Epidermal melanocyte (primary cell): ENCODE data around the gene C2orf81.
A peak's percentile ranks its signal among the peaks of the same experiment; 100 is the strongest.
"Not testable (repeated sequence)": the region's sequence is repeated elsewhere in the genome, so short reads cannot be mapped to it uniquely, and the experiment has no call there.

Experiments used
- DNase-seq: peaks from one replicate; pipeline ENCODE4 v3.0.0; 2011; ENCODE audit warnings: low spot score; ENCODE audit not compliant: insufficient read length

The C2orf81 gene

DNA sequence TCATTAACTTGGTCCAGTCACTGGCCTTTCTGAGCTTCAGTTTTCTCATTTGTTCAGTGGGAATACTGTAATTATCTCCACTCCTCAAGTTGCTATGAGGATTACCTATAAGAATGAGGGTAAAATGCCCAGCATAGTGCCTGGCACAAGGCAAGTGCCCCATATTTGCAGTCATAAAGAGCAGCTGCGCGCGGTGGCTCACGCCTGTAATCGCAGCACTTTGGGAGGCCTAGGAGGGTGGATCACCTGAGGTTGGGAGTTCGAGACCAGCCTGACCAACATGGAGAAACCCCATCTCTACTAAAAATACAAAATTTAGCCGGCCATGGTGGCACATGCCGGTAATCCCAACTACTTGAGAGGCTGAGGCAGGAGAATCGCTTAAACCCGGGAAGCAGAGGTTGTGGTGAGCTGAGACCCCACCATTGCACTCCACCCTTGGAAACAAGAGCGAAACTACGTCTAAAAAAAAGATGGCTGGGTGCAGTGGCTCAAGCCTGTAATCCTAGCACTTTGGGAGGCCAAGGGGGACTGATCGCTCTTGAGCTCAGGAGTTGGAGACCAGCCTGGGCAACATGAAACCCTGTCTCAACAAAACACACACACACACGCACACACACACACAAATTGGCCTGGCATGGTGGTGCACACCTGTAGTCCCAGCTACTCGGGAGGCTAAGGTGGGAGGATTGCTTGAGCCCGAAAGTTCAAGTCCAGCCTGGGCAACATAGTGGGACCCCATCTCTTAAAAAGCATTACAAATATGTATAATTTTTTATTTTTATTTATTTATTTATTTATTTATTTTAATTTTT lies 21.3 kb upstream of the C2orf81 start:
- not testable (repeated sequence) for DNase-seq

DNA sequence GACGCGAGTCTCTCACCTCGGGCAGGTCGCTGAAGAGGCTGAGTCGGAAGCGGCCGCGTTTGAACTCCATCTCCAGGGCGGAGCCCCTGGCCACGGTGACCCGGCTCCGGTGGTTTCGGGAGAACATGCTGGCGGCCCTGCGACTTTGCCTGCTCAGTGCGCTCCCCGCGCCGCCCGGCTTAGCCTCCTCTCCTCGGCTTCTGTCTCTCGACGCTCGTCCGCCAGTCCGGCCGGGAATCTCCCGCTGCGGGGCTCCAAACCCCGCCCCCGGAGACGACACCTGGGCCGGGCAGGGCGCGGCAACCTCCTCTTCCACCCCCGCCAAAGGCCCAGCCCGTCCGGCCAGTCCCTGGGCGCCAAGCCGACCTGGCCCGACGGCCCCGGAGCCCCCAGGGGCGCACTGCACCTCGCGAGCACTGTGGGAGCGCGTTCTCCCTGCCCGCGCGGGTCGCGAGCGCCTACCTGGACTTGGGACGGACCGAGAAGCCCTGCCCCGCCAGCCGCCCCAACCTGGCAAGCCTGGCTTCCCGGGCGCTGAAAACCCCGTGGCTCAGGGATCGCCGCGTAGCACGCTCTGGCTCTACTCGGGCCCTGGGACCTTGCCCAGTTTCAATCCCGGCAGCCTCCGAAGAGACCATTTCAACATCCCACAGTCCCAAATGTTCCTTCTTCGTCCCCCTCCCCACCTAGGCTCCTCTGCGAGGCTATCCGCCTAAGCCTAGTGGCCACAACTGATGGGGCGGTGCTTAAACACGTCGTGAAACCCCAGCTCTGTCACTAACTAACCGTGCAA lies 20.5 kb upstream of the C2orf81 start, which contains the start of gene RTKN:
Gene RTKN (minus strand): TSS at position 248 of the 793 bp plus-strand sequence. CDS start 121 bp downstream, at position 127.
- no peak for DNase-seq

DNA sequence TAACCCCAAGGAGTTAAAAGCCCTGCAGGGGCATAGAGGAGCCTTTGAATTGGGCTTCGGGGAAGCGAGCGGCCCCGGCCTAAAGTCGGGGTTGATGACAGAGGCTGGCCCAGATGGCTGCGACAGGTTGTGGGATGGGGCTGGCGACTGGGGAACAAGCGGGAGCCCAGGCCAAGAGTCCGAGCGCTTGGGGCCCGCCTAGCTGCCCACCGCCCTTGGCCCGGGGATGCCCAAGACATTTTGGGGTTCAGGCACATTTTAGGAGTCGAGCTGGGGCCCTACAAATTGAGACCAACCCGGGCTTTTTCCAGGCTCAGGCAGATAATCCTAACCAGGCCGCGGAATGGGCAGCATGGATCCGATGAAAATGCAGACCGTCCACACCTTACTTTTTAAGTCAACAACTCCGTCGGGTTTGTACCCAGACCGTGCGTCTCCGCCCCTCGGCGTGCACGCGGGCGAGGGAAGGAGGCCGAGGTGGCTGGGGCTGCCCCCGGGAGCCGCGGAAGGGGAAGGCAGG lies 19.8 kb upstream of the C2orf81 start:
- no peak for DNase-seq

DNA sequence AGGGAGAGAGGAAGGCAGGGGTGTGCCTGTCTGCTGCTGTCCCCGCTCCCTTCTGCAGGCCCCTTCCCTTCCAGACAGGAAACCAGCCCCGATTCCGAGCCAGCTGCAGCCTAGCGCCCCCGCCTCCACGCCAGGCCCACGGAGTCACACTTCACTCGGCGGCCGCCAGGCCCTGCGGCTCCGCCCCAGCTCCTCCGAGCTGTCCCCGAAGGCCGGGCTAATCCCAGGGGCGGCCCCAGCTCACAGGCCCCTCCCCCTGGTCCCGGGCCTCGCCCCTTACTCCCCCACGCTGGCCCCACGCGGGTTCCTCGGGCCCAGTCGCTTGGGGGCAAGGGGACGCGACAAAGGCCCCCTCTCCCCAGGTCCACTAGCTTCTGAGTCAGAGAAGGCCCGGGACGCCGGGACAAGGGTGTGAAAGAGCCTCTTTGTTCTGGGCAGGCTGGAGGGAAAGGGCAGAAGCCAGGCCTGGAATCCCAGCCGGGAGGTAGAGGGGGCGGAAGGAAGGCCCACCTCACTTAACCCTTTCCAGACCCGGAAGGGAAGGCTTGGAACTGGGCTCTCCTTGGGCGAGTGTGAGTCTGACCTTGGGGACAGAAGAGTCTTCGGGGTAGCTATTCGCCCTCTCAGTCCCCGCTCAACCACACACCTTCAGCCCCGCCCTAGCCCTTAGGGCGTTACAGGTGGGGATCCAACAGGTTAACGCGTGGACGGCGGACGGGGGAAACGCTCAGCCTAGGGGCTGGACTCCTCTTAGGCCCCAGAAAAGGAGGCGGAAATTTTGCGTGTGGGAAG lies 19.2 kb upstream of the C2orf81 start:
- peak; percentile 99 for DNase-seq

DNA sequence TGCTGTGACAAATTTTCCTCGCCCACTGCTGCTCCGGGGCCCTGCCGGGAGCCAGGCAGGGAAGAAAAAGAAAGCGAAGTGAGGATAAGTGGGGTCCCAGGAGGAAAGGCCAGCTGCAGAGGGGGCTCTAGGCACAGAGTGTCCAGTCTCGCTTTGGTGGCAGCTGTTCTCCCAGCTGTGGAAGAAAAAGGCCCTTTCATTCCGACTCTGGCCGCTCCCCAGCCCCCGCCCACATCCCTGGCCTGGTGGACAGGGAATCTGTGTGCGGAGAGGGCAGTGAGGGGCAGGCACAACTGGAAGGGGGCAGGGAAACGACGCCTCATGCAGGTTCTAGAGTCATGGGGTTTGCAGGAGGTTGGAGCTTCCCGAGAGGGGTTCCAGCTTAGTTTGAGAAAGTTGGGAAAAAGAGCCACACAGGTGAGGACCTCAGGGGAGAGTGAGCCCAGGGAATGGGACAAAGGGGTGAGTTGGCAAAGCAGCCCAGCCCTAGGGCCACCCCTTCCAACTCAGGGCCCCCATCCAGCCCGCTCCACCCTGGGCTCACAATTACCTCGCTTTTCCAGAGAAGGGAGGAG lies 18.5 kb upstream of the C2orf81 start:
- DNase-seq = peak; percentile 90

DNA sequence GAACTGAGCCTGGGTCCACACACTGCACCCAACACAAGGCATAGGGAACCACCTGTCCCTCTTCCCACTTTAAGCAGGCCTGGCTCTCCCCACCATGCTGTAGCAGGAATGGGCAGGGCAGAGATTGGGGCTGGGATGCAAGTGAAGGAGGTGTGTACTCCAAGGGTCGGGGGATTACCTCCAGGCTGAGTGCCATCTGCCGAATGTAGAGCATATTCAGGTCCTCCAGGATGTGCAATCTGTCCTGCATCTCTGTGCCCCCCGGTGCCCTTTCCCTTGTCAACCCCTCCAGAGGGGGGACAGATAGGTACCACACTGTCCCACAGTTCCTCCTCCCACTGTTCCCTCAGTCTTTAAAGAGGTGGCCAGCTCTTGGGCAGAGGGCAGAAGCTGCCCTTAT lies 18.0 kb upstream of the C2orf81 start:
- DNase-seq = no peak

DNA sequence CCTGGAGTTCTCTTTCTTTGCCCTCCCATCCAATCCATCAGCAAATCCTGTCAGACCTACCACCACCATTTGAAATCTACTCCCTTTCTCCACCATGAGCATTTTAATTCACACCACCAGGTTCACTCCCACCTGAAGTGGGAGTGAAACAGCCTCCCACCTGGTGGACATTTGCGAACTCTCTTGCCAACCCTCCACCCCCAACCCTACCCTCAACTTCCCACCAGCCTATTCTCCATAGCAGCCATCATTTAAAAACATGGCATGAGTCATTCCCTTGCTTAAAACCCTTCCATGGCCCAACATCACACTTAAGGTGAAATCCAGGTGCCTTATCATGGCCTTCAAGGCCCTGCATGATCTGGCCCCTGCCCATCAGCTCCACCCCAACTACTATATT lies 16.8 kb upstream of the C2orf81 start:
- DNase-seq = no peak

DNA sequence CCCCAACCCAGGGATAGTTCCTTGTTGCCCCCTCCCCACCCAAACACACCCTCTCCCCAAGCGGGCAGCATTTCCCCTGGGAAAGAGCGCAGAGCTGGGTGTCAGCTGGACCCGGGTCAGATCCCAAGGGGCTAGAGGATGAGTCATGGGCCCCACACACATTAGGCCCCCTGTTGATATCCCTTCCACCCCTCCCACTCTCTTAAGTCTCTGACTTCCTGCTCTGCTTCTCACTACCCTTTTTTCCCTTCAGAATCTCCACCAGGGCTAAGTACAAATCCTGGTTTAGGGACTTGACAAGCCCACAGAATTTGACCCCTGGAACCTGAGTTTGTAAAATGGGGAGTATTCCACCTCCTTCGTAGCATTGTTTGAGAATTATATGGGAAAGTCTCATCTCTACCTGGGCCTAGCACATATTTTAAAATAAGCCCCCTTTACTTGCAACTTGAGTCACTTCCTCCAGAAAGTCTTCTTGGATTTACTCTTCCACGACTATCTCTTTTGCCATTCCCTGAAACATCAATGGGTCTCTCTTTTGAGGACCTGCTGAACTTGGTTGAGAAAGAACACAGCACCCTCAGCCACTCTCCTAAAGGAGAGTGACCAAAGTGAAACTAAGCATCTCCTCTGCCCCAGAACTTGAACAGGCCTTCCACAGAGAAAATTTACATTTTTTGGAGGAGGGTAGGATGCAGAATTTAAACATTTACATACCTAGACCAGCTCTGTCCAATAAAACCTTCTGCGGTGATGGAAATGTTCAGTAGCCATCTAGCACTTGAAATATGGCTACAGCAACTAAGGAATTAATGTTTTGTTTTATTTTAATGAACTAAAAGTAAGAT lies 15.7 kb upstream of the C2orf81 start:
- peak; percentile 16 for DNase-seq

DNA sequence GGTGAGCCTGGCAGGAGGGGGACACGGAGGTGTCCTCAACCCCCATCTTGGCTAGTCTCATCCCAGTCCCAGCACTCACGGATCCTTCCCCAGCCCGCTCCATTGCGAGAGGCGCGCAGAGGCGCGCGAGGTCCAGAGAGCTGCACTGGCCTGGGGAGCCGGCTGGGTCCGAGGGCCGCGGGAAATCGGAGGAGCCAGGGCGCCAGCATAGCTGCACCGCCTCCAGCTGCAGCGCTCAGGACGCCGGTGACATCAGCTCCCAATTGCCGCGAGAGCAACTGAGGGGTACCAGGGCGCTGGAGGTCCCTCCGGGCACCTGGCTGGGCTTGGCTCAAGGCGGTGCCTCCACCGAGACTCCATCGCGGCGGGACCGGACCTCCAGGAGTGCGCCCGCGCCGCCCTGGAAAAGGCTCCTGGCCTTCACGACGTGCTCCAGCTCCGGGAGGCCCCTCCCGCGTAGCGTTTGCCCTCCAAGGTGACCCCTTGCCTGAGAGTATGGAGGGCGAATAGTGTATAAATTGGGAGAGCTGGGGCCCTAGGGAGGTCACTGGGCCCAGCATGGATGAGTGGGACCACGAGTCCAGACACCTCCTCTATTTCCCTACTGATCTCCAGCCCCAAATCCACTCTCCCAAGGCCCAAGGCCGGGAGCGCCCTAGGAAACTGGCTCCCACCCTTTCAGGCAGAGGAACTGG lies 14.8 kb upstream of the C2orf81 start:
- no peak for DNase-seq

DNA sequence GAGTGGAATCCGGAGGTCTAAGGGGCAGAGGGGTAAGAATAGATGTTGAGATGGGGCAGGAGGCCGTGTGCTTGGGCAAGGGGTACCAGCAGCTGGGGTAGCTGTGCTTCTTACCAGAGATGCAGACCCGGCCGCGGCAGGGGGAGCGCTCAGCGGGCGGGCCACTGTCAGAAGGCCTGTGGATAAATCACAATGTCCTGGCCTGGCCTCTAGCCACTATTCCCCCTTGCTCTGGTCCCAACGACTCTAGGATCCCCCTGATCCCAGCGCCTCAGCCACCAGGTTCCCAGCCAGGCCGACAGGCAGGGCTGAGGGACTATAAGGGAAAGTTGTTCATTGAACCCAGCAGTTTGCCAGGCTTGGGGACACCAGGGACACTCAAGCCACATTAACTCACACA lies 9.1 kb upstream of the C2orf81 start:
- no peak for DNase-seq

DNA sequence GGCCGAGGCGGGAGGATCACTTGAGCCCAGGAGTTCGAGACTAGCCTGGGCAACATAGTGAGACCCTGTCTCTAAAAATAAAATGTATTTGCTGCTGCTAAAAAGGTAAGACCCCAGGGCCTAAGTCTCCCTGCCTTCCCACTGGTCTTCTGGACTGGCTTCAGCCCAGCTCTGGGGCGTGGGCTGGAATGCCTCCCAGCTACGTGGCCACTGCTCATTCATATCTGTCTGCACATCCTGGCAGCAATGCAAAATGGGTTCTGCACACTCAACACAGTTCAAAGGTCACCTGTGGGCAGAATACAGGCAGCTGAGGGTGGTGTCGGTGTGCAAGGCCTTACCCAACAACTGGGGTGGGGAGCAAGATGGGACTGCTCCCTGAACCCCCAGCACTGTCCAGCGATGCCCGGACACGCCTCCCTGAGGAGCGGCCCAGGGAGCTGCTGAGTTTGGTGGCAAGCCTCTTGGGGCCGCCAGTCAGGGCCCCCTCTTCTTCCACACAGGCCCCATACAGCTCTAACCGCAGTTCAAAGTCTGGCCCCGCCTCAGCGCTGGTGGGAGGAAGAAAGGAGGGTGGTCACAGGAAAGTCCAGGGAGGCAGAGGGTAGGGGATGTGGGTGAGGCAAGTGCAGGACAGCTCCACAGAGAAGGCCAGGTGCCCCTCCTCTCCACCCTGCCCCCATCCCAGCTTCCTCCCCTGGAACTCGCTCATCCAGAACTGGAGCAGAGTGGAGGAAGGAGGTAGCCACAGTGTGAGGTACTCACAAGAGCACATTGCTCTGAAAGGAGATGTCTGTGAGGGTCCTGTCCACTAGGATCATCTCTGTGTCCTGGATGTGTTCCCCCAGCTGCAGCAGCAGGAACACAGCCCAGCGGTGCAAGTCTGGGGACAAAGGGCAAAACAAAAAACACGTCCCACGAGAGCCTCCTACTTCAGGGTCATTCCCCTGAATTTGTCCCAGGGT lies 8.3 kb upstream of the C2orf81 start:
- no peak for DNase-seq

DNA sequence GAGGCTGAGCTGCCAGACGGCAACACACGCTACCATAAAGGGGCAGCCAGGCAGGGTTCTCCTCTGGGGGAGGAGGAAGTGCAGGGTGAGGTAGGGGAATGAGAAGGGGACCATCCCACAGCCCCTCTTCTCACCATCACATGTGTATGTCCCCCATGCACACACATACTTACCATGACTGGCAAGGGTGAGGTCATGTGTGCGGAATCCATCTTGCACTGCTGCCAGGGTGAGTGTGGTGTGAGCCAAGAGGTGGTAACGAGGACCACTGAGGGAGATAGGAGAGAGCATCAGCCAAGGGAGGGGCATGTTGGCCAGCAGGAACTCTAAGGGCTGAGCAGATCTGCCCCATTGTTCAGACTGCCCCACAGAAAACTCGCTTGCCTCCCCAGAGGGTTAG lies 7.3 kb upstream of the C2orf81 start:
- no peak for DNase-seq

DNA sequence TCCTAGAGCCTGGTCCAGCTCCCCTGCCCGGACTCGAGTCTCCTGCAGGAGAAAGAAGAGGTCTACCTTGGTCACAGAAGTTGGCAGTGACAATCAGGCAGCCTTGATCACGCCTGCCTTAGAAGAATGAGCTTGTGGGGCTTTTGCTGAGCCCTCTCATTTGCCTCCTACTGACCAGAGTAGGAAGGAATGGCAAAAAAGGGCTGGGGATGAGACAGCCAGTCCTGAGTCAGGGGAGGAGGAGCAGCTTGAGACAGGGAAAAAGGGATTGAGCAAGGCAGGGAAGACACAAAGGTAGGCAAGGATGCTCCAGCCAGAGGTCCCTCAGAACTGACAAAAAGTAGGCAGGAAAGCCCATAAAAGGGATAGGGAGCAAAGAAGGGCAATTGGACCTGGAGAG lies 6.1 kb upstream of the C2orf81 start:
- DNase-seq = no peak

DNA sequence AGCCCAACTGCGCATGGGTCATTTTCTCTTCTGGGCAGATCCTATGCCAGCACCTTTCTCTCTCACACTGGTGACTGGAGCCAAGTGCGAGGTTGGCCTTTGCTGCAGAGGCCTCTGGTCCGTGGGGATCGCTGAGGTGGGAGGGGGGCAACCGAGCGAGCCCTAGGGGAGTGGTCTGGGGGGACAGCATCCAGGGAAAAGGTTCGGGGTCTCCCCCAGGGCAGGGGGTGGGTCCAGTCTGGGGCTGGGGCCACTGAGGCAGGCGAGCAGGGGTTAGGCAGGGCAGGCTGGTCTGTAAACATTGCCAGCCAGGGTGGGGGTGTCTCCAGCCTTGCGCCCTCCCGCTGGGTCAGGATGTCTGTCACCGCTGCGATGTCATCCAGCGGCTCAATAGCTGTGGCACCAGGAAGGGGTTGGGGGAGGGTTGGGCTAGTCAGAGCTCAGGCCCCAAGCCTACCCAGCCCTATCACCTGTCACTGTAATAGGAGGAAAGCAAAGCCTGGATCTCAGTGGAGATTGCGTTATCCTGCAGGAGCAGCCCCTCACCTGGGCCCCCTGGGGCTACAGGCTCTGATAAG lies 4.9 kb upstream of the C2orf81 start:
- DNase-seq = no peak

DNA sequence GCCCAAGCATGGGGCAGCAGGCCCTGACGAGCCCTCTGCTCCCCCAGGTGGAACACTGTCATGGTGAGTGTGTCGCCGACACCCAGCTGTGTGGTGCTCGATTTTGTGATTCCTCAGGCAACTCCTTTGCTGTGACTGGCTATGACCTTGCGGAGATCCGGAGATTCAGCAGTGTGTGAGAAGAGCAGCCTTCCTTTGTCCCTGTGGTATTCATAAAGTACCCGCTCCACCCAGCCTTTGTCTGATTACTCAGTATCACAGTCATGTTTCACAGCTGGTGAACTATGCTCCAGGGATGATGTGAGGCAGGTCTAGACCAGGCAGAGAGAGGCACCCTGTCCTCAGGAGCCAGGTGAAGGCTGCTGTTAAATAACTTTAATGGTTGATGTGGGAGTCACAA lies 4.1 kb upstream of the C2orf81 start:
- no peak for DNase-seq

DNA sequence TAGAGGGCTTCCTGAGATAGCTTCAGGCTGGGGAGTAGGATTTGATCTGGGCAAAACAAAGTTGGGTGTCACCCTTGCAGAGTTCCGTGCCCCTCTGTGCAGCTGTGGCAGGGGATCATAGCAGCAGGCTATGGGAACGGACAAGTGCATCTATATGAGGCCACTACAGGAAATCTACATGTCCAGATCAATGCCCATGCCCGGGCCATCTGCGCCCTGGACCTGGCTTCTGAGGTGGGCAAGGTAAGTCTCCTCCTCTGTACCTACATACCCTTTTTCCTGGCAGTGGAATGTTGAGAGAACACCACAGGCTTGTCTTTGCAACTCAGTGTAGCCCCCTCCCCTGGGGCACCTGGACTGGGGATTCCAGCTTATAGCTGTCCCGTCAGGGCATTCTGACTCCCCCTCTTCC lies 3.6 kb upstream of the C2orf81 start:
- no peak for DNase-seq

DNA sequence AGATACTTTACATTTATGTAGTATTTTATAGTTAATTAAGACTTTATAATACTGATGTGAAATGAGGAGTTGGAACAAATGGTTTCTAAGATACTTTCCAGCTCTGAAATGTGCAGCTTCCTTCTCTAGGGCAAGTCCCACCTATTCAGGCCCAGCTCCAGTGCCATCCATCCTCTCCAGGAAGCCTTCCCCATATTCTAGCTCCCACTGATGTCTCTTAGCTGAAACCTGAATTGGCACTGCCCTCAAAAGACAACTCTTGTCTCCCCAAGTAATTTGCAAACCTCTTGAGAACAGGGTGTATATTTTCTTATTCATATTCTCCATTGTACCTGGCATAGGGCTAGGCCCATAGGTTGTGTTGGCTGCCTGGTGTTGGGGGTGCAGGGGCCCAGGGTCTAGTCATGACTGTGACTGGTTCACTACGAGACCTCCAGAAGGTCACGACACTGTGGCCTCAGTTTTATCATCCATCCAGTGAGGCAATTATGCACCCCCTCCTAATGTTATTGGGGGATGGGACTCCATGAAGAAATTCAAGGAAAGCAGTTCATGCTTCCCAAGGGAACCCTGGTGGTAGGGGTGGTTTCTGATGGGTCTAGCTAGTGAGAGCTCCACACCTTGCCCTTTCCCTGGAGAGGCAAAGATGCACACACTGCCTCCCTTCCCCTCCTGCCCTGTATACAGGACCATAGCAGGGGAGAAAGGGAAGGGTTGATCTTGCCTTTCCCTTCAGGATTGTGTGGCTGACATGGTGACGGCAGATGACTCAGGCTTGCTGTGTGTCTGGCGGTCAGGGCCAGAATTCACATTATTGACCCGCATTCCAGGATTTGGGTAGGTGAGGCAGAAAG lies 2.9 kb upstream of the C2orf81 start:
- DNase-seq = no peak
